Measurements from ENCODE around the gene CCNYL1.

DNA sequence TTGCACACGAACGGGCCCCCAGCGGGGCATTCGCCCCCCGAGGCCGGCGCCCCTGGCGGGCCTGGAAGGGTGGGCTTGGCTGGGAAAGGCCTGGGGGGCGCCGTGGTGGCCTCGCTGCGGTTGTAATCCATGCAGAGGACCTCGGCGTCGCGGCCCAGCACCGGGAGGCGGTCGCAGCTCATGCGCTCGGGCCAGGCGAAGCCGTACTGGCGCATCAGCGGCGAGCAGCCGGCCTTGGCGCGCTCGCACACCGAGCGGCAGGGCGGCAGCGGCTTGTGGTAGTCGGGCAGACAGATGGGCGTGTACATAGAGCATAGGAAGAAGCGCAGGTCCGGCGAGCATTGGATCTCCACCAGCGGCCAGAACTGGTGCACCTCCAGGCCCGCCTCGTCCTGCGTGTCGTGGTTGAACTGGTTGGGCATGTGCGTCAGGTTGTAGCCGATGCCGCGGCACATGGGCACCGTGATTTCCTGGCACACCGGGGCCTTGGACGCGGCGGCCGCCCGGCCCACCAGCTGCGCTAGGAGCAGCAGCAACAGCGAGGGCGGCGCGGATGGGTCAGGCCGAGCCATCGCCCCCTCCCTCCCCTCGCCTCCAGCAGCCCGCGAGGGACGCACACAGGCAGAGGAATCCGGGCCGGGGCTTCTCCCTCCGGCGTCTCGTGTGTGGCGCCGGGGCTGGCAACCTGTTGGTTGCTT lies 56.9 kb downstream of the CCNYL1 start:
- TF ChIP-seq, protein P1, sequence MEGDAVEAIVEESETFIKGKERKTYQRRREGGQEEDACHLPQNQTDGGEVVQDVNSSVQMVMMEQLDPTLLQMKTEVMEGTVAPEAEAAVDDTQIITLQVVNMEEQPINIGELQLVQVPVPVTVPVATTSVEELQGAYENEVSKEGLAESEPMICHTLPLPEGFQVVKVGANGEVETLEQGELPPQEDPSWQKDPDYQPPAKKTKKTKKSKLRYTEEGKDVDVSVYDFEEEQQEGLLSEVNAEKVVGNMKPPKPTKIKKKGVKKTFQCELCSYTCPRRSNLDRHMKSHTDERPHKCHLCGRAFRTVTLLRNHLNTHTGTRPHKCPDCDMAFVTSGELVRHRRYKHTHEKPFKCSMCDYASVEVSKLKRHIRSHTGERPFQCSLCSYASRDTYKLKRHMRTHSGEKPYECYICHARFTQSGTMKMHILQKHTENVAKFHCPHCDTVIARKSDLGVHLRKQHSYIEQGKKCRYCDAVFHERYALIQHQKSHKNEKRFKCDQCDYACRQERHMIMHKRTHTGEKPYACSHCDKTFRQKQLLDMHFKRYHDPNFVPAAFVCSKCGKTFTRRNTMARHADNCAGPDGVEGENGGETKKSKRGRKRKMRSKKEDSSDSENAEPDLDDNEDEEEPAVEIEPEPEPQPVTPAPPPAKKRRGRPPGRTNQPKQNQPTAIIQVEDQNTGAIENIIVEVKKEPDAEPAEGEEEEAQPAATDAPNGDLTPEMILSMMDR (IDR thresholded peaks at IDR 0.05), result no peak
- TF ChIP-seq EP300 (IDR thresholded peaks at IDR 0.05) (no peak), POLR2A (IDR thresholded peaks at IDR 0.05) (no peak)

Measured in ovary (tissue), 3 donors.